Muscle of back (tissue), 11 donors: ENCODE results near the gene UBE2H. TPM values are rescaled to one million over a fixed set of nuclear protein-coding genes. Genes with fewer than 3 reads are reported as not detected.
"Not testable (repeated sequence)": the region's sequence is repeated elsewhere in the genome, so short reads cannot be mapped to it uniquely, and the experiment has no call there.

Source experiments
- DNase-seq, 3 donors: peaks; one replicate each; pipeline versions ENCODE4 v3.0.0 to v3.0.0-alpha.2; 2013
- polyA plus RNA-seq, 10 donors: library from polyadenylated mRNA; unstranded; fragments of 120-200 nt; gene quantifications; one replicate each; pipeline ENCODE4 v1.2.1, GENCODE V29; 2013; ENCODE audit not compliant: insufficient read length in 10 of 10

The UBE2H gene
- polyA plus RNA-seq, 10 donors, result 79.9 to 125 (median 93.8) TPM

DNA sequence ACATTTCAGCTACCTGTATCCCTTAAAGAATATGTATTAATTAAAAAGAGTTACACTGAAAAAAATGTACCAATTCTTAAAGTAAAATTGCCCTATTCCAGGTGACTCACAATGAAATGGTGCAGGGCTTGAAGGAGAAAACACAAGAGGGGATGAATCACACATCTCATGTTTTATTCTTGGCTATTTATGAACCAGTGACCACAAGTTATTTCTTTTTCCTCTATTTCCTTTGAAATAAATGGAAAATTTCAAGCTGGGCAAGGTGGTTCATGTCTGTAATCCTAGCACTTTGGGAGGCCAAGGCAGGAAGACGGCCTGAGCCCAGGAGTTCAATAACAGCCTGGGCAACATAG is 106.8 kb downstream of the UBE2H start:
- DNase-seq, result peak in 1 of 3 donors; percentile 47

DNA sequence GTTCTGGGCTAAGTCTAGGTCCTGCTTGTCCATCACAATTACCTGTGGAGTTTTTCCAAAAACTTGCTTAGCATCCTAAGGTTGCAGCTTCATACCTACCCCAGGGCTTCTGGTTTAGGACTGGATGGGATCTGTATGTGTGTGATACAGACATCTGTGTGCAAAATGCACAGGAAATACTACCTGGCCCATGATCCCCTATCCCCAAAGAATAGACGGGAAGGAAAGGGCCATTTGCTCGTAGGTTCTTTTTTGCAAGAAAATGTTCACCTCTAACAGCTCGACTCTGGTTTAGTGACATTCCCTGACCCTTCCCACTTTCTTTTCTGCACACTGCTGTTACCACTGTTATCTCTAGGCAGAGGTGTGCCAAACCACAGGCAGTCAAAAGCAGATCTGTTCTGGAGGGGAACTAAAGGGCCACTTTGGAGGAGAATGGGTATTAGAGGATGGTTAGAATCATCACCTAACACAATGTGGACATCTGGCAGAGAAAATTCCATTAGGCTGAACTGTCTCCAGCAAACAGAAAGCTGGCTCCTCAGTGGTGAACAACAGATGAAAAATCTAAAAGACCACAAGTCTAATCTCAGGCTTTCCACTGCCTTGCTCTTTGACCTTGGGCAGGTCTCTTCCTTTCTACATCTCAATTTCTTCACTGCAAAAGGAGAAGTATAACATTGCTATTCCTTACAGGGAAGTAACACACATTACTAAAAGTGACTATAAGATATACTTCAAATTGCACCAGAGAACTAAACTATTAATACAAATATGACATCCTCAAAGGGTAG is 107.4 kb downstream of the UBE2H start:
- DNase-seq, result no peak

DNA sequence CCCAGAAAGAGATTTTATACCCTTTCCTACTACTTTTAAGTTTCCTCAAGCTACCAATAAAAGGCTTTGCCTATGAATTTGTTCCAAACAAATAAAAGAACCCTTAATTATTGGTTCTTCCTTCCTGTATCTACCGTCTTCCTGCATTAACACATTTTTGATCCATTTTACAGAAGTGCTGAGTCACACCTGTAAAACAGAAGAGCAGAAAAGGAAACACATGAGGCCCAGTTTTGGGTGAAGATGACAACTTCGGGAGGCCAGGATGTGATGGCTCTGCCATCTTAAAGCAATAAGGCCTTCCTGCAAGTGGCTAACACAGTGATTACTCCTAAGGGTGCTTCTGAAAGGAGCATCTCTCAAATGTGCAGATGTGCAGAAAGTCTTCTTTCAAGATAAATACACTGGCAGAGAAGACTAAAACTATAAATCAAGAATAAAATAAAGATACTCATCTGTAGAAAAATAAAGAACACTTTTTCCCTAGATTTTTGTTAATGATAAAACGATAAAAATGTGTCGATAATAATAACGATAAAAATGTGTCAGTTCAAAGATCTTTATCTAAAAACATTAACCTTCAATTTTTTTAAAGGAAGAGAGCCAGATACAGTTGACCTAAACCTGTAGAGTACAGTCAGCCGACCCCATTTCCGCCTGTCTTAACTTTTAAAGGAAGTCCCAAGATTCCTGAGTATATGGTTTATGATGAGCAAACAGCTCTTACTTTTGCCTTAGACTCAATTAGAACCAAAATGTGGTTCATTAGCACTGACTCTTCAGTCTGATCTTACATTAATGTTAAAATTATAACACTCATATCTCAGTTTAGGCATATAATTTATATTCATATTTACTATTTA is 108.6 kb downstream of the UBE2H start:
- DNase-seq, result no peak

GRCh38 chr7:129843365-129843898 is 109.3 kb downstream of the UBE2H start:
- no peak for DNase-seq

GRCh38 chr7:129841465-129841864 is 111.3 kb downstream of the UBE2H start:
- DNase-seq, result no peak

DNA sequence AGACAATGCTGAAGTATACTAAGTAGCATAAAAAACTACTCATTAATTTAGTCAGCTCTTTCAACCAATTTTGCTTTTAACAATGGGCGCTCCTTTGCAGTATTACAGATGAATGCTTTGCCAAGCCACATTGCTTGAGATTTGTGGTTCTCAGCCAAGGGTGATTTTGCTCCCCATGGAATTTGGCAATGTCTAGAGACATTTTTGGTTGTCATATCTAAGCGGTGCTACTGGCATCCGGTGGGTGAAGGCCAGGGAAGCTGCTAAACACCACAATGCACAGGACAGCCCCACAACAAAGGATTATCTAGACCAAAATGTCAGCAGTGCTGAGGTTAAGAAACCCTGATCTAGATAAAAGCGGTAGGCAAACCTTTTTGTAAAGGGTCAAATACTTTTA is 112.0 kb downstream of the UBE2H start:
- no peak for DNase-seq

GRCh38 chr7:129836983-129837382 is 115.8 kb downstream of the UBE2H start:
- no peak for DNase-seq

DNA sequence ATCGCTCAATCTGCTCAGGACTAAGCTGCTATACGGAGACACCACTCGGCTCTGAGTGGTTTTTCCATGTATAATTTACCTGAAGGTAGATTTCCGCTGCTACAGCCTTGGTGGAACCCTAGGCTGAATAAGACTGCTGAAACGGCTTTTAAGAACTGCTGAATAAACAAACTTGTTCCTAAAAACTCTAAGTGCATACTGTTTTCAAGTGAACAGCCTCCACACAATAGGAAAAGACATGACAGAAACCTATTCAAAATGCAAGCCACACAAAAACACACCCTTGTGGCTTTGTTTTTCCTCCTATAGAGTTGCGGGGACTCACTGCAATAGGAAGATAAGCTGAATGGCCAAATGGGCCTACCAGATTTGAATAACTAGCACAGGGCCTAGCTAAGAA is 117.2 kb downstream of the UBE2H start:
- no peak for DNase-seq

GRCh38 chr7:129833353-129833752 is 119.4 kb downstream of the UBE2H start:
- DNase-seq, result not testable (repeated sequence)

DNA sequence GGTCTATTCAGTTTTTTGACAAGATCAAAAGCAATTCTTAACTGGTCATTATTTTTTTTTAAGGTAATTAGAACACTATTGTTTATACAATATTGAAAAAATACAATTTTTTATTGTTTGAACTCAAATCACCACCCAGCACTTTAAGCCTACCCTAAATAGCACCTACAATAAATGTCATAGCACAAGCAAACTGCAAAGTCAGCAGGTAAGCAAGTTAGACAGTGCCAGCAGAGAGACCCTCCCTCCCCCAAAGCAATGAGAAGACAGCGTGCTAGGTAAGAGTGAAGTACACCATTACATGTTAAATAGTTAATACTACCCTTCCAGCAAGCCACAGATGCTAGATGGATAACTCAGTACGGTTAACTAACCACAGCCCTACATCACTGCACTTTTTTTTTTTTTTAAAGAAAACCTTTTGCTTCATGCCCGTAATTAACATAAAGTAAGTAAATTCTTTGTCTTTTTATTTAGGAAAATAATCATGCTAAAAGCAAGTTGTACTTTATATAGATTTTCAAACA is 120.0 kb downstream of the UBE2H start:
- no peak for DNase-seq

- no peak for DNase-seq
These were observed 120.5 kb downstream of the UBE2H start for GRCh38 chr7:129832282-129832681.

DNA sequence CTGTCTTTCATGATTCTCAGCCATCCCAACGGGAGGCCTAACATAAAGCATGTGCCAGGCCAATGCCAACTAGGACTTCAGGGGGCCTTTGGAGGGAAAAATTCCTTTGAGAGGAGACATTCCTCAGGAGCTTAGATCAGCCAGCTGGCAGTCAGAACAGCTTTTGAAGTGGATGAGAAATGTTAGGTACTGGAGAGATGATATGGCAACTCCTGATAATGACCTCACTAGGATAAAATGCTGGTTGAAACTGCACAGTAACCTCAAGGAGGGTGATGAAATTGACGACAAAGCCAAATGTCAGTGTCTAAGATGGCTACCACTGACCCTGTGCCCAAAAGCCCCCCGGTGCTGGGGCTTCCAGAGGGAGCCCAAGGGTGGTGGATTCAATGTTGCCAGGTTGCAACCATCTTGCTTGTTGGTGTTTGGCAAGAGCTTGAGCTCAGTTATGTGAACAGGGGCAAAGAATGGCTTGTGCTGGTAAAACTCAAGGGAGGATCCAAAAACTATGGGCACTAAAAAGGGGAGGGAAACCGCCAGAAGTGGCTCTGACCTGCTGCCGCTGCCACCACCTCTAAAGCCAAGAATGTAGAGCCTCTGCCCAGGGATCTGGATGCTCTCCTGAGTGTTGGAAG is 121.2 kb downstream of the UBE2H start:
- peak in 2 of 3 donors; percentile 41 to 85 for DNase-seq

DNA sequence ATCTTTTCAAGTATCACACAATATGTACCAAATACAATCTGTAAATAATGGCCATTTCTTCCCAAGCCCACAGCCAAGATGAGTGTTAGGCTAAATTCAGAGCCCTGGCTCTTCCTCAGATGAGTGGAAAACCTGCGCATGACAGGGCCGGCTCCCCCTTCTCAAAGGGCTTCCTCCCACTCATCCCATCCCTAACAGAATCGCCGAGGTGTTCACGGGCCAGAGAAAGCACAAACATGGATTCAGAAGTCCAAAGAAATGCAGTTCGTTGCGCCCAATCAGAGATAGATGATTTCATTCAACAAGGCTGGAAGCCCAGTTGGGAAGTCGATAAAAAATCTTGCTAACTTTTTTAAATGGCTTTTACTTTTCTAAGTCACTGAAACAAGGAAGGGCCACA is 121.8 kb downstream of the UBE2H start:
- DNase-seq, result no peak

- peak; percentile 78 to 92 (median 85) for DNase-seq
These were observed 122.8 kb downstream of the UBE2H start for GRCh38 chr7:129829737-129830631.

DNA sequence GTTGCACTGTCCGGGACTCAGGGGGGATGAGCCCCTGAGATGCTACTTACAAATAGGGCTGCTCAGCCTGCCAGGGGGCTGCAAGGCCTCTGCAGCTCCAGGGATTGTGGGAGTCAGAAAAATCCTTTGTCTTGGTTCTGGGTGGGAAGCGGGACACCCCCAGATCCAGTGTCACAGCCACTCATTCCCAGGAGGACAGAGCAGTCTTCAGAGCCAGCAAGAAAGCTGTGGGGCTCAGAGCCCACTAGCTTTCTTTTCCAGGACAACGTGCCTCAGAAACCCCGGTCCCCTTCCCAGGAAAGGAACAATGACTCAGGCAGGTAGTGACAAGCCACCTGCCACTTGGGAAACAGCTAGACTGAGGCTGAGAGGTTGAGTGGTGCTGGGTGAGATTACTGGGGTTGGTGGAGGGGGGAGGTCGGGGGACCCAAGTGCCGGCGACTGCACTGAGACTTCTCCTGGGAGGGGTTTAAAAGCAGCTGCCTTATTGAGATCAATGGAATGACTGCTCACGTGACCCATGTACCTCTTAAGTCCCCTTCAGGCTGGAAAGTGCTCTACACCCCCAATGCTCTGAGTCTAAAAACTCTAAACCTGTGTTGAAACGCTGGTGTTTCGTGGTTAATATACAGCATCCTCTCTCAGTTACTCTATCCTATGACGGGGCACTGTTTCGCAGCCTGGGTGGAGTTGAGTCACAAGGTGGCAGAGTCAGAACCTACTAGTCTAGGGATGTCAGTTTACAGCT is 123.6 kb downstream of the UBE2H start:
- no peak for DNase-seq

DNA sequence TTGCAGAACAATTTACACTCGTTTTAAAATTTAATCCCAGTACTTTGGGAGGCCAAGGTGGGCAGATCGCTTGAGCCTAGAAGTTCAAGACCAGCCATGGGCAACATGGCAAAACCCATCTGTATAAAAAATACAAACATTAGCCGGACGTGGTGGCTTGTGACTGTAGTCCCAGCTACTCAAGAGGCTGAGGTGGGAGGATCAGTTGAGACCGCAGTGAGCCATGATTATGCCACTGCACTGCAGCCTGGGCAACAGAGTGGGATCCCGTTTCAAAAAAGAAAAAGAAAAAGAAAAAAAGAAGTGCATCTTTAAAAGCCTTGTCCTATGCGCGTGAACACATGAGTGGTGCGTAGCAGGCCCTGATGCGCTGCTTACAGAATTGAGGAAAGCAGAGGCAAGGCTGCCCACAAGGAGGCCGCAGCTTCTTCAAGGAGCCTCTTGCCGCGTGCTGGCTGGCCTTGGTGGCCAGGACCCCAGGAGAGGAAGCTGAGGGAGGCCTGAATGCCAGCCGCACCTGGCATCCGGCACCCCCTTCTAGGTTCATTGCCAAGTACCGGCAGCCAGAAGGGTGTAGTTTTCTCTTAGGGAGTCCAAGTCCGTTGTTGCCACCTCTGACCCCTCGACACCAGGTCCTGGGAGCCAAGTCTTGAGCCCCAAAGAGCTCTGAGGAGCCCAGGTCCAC is 124.5 kb downstream of the UBE2H start:
- no peak for DNase-seq

DNA sequence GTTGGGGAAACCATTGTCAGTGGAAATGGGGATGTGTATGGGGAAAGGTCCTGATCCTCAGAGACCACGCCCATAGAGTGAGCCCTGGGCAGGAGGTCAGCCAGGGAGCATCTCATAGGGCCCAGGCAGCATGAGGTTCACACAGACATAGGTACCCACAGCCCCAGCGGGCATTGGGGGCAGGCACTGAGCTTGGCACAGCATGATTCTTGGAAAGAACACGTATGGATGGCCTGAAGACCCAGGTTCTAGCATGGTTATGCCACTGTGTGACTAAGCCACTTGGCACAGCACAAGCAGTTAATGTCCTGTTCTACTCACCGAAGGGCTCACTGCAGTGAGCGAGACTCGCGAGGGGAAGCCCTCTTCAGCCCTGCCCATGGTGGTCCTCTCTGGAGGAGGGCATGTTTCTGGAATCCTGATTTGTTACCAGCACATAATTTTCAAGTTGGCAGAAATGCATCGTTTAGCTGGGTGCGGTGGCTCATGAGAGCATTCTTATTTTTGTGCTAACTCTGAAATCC is 125.2 kb downstream of the UBE2H start:
- DNase-seq, result no peak

GRCh38 chr7:129826895-129827294 is 125.9 kb downstream of the UBE2H start:
- DNase-seq, result not testable (repeated sequence)
